GM23338 (cell line): ENCODE data around the gene APP. TPM values are rescaled to one million over a fixed set of nuclear protein-coding genes. Genes with fewer than 3 reads are reported as not detected.

ENCODE experiments used
- ATAC-seq: fragments of 200-7000 bp; cut with Tn5 transposase; 3 replicates; pipeline ENCODE4 v1.9.1; 2020
- DNase-seq: peaks from one replicate; pipeline ENCODE4 v3.0.0-alpha.2; 2015; ENCODE audit warnings: low spot score
- H2AFZ ChIP-seq: fragments of 200-600 bp; sonication (generic); 2 replicates; pipeline ENCODE4 v1.8.0; 2016; ENCODE audit warnings: antibody characterized with exemption, mild to moderate bottlenecking, moderate library complexity
- H3F3A ChIP-seq: fragments of 200-600 bp; sonication (generic); replicated peaks from 2 replicates; pipeline ENCODE4 v1.8.0; 2017; ENCODE audit warnings: antibody characterized with exemption, mixed run types, low read depth
- H3K27ac ChIP-seq: fragments of 200-600 bp; sonication (generic); 2 replicates; pipeline ENCODE4 v1.6.1; 2016; ENCODE audit warnings: low read depth
- H3K27me3 ChIP-seq: fragments of 200-600 bp; sonication (generic); 2 replicates; pipeline ENCODE4 v1.8.0; 2016; ENCODE audit warnings: mild to moderate bottlenecking, mixed run types, moderate library complexity; ENCODE audit not compliant: insufficient read depth
- H3K36me3 ChIP-seq: fragments of 200-600 bp; sonication (generic); 2 replicates; pipeline ENCODE4 v1.8.0; 2016; ENCODE audit warnings: mild to moderate bottlenecking; ENCODE audit not compliant: insufficient read depth
- H3K4me1 ChIP-seq: fragments of 200-600 bp; sonication (generic); 2 replicates; pipeline ENCODE4 v1.8.0; 2016; ENCODE audit warnings: mild to moderate bottlenecking, moderate library complexity; ENCODE audit not compliant: insufficient read depth
- H3K4me2 ChIP-seq: fragments of 200-600 bp; sonication (generic); 2 replicates; pipeline ENCODE4 v1.7.1; 2017; ENCODE audit warnings: mixed run types
- H3K4me3 ChIP-seq: fragments of 200-600 bp; sonication (generic); 2 replicates; pipeline ENCODE4 v1.6.1; 2016; ENCODE audit warnings: mixed run types
- H3K79me2 ChIP-seq: fragments of 200-600 bp; sonication (generic); replicated peaks from 2 replicates; pipeline ENCODE4 v1.8.0; 2017; ENCODE audit warnings: mild to moderate bottlenecking; ENCODE audit not compliant: insufficient read depth
- H3K9me2 ChIP-seq: fragments of 200-600 bp; sonication (generic); 2 replicates; pipeline ENCODE4 v1.8.0; 2017; ENCODE audit not compliant: insufficient read depth
- H4K20me1 ChIP-seq: fragments of 200-600 bp; sonication (generic); replicated peaks from 2 replicates; pipeline ENCODE4 v1.8.0; 2017; ENCODE audit warnings: mild to moderate bottlenecking; ENCODE audit not compliant: insufficient read depth
- H3K27ac Mint-ChIP-seq: 2 replicates; pipeline ENCODE4 v1.8.0; 2020; ENCODE audit warnings: inconsistent platforms, mild to moderate bottlenecking, moderate library complexity, mixed read lengths
- H3K27me3 Mint-ChIP-seq: 3 replicates; pipeline ENCODE4 v1.8.0; 2022; ENCODE audit warnings: low read depth, mild to moderate bottlenecking, moderate library complexity, mixed read lengths, inconsistent platforms; ENCODE audit not compliant: insufficient read depth, poor library complexity
- H3K36me3 Mint-ChIP-seq: 3 replicates; pipeline ENCODE4 v1.8.0; 2021; ENCODE audit warnings: low read depth, mild to moderate bottlenecking, inconsistent platforms, moderate library complexity, mixed read lengths
- H3K4me1 Mint-ChIP-seq: 3 replicates; pipeline ENCODE4 v1.8.0; 2020; ENCODE audit warnings: mild to moderate bottlenecking, inconsistent platforms, mixed read lengths
- H3K4me3 Mint-ChIP-seq: 3 replicates; pipeline ENCODE4 v1.8.0; 2021; ENCODE audit warnings: moderate library complexity, mild to moderate bottlenecking, inconsistent platforms, mixed read lengths
- H3K9me3 Mint-ChIP-seq: 3 replicates; pipeline ENCODE4 v1.8.0; 2020; ENCODE audit warnings: moderate library complexity, mild to moderate bottlenecking, inconsistent platforms, mixed read lengths
- CREB1 ChIP-seq: fragments of 250-450 bp; sonication (Bioruptor Pico); IDR thresholded peaks from 2 replicates; pipeline ENCODE4 v1.5.0; 2020; ENCODE audit warnings: low read depth, mild to moderate bottlenecking, moderate library complexity
- CTCF ChIP-seq, 2 experiments: fragments of 200-600 bp in 1 of 2; sonication (generic) in 1 of 2; conservative IDR thresholded peaks; 2 replicates each; pipeline versions ENCODE4 v1.5.1 to v1.6.1; 2016 to 2017; ENCODE audit warnings: antibody characterized with exemption in 2 of 2, low read depth in 2 of 2, mild to moderate bottlenecking in 2 of 2, moderate library complexity in 1 of 2
- EZH2 ChIP-seq: fragments of 200-600 bp; sonication (generic); IDR thresholded peaks from one replicate; pipeline ENCODE4 v1.8.0; 2017; ENCODE audit warnings: antibody characterized with exemption, mild to moderate bottlenecking, low read depth; ENCODE audit not compliant: unreplicated experiment
- EZH2phosphoT487 ChIP-seq: fragments of 200-600 bp; sonication (generic); IDR thresholded peaks from one replicate; pipeline ENCODE4 v1.8.1; 2018; ENCODE audit warnings: antibody characterized with exemption; ENCODE audit not compliant: unreplicated experiment
- JUNB ChIP-seq: IDR thresholded peaks from one replicate; pipeline ENCODE4 v1.6.1; 2016; ENCODE audit warnings: antibody characterized with exemption; ENCODE audit not compliant: unreplicated experiment
- NANOG ChIP-seq: IDR thresholded peaks from 2 replicates; pipeline ENCODE4 v1.6.1; 2016; ENCODE audit warnings: antibody characterized with exemption, borderline replicate concordance
- POLR2AphosphoS5 ChIP-seq: IDR thresholded peaks from 2 replicates; pipeline ENCODE4 v1.6.1; 2016; ENCODE audit warnings: antibody characterized with exemption, low read depth
- REST ChIP-seq: IDR thresholded peaks from one replicate; pipeline ENCODE4 v1.6.1; 2018; ENCODE audit warnings: antibody characterized with exemption; ENCODE audit not compliant: unreplicated experiment
- STAT1 ChIP-seq: IDR thresholded peaks from one replicate; pipeline ENCODE4 v1.6.1; 2016; ENCODE audit warnings: antibody characterized with exemption; ENCODE audit not compliant: unreplicated experiment
- ZNF114 ChIP-seq: fragments of 250-450 bp; sonication (Bioruptor Pico); IDR thresholded peaks from 2 replicates; pipeline ENCODE4 v1.5.0; 2020; ENCODE audit warnings: mild to moderate bottlenecking, moderate library complexity
- ZNF331 ChIP-seq: fragments of 250-450 bp; sonication (Bioruptor Pico); IDR thresholded peaks from 2 replicates; pipeline ENCODE4 v1.5.0; 2020; ENCODE audit warnings: low read depth, mild to moderate bottlenecking, moderate library complexity
- ZNF462 ChIP-seq: fragments of 250-450 bp; sonication (Bioruptor Pico); IDR thresholded peaks from 2 replicates; pipeline ENCODE4 v1.5.0; 2020; ENCODE audit warnings: mild to moderate bottlenecking, moderate library complexity
- polyA plus RNA-seq: library from polyadenylated mRNA; unstranded; fragments of >200 nt; fragmentation: Nextera tagmentation; extraction: Ambion mirVana; gene quantifications from 2 replicates; pipeline ENCODE4 v1.2.1, GENCODE V29; 2016
- total RNA-seq: library from RNA; depleted of rRNA; stranded (reverse); fragments of >200 nt; shearing (Covaris generic); gene quantifications from 2 replicates; pipeline ENCODE4 v1.2.3, GENCODE V29; 2014
- TF ChIP-seq, protein P1 (sequence below): IDR thresholded peaks from 2 replicates; pipeline ENCODE4 v1.6.1; 2016; ENCODE audit warnings: antibody characterized with exemption

APP gene
- total and polyA plus RNA-seq, 2 experiments from 2014 or later, result 69.4 to 444 TPM

DNA sequence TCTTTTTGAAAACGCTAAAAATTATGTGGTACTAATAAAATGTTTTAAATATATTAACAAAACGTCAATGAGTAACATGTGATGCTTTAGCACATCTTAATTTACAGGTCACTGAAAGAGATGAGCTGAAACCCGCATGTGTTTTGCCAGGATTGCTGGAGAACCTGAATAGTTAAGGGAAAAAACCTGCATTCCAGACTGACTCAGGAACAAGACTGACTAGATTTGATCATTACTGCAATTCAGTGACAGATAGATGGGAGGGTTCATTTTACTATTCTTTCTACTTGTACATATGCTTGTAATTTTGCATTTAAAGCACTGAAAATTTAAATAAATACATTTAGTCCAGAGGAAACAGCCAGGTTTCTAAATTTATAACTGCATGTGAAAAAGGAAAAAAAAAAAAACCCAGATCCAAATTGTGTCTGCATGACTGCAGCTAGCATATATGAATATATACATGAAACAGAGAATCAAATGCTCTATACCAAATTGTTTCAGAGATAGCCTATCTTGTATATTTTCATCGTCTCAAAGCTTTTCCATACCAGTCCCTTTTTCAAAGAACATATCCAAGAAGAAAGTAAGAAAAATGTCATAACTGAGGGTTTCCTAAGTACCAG lies 71.7 kb downstream of the APP start:
- no peaks in the 10 kb centered on the region for H3K36me3 ChIP-seq
- H4K20me1 ChIP-seq, result peaks cover 6% of the 10 kb centered on the region; the same call in 1 of the 2 replicates
- H3K4me2 ChIP-seq, result no peak overlapping the region
- no peaks in the 10 kb centered on the region for H3K9me3 Mint-ChIP-seq
- H3K4me3 ChIP-seq, result no peak overlapping the region
- peaks cover 47% of the 10 kb centered on the region for H3K4me1 Mint-ChIP-seq
- DNase-seq, result peak; percentile 57
- H3F3A ChIP-seq, result no peaks in the 10 kb centered on the region
- peaks cover 34% of the 10 kb centered on the region for H3K4me1 ChIP-seq
- peaks cover 99% of the 10 kb centered on the region for H3K79me2 ChIP-seq
- H3K9me2 ChIP-seq, result no peaks in the 10 kb centered on the region
- H3K27ac Mint-ChIP-seq, result peak overlapping the region; percentile 88
- peaks cover 2% of the 10 kb centered on the region for H3K27me3 Mint-ChIP-seq
- H3K36me3 Mint-ChIP-seq, result peaks cover 15% of the 10 kb centered on the region
- H3K27me3 ChIP-seq, result no peaks in the 10 kb centered on the region
- H3K27ac ChIP-seq, result no peak overlapping the region
- ATAC-seq, result peak; percentile 37; the same call in 1 of the 3 replicates
- no peak overlapping the region for H2AFZ ChIP-seq
- TF ChIP-seq CREB1 (CRISPR knock-in tag), result no peak
- TF ChIP-seq POLR2AphosphoS5, result no peak
- no peak for TF ChIP-seq ZNF462 (CRISPR knock-in tag)
- TF ChIP-seq, protein P1, sequence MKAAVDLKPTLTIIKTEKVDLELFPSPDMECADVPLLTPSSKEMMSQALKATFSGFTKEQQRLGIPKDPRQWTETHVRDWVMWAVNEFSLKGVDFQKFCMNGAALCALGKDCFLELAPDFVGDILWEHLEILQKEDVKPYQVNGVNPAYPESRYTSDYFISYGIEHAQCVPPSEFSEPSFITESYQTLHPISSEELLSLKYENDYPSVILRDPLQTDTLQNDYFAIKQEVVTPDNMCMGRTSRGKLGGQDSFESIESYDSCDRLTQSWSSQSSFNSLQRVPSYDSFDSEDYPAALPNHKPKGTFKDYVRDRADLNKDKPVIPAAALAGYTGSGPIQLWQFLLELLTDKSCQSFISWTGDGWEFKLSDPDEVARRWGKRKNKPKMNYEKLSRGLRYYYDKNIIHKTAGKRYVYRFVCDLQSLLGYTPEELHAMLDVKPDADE, result no peak
- TF ChIP-seq ZNF114 (CRISPR knock-in tag), result no peak
- no peak for TF ChIP-seq JUNB
- TF ChIP-seq EZH2phosphoT487, result no peak
- no peak for TF ChIP-seq ZNF331 (CRISPR knock-in tag)
- TF ChIP-seq CTCF (conservative IDR thresholded peaks at IDR 0.05; ENCODE audit: low read depth in 2 of 2), result no peak
- no peak for TF ChIP-seq STAT1
- no peak for TF ChIP-seq NANOG
- no peak for TF ChIP-seq EZH2
- TF ChIP-seq REST, result no peak
- no peak overlapping the region for H3K4me3 Mint-ChIP-seq
